H1 (cell line): ENCODE measurements around the gene LKAAEAR1.

Experiments used
- CHD1 ChIP-seq: IDR thresholded peaks from 2 replicates; pipeline ENCODE4 v1.6.1; 2012; ENCODE audit warnings: low read depth, low read length, improper control_type of control experiment
- JUND ChIP-seq: IDR thresholded peaks from 2 replicates; pipeline ENCODE4 v1.6.1; 2011; ENCODE audit warnings: mild to moderate bottlenecking, improper control_type of control experiment, low read length
- POLR2A ChIP-seq, 2 experiments: IDR thresholded peaks; 1 replicate in 1 of 2; 2 replicates in 1 of 2; pipeline ENCODE4 v1.6.1; 2011; ENCODE audit warnings: low read depth in 2 of 2, low read length in 2 of 2, mild to moderate bottlenecking in 2 of 2; ENCODE audit errors: control extremely low read depth in 1 of 2
- TF ChIP-seq, protein P1 (sequence below), 3 experiments: IDR thresholded peaks; 1 replicate in 2 of 3; 2 replicates in 1 of 3; pipeline versions ENCODE4 v1.5.1 to v1.6.1; 2011; ENCODE audit warnings: low read length in 3 of 3, mild to moderate bottlenecking in 3 of 3, inconsistent platforms in 2 of 3, low read depth in 1 of 3, moderate library complexity in 1 of 3; ENCODE audit not compliant: insufficient read depth in 1 of 3; ENCODE audit errors: control extremely low read depth in 1 of 3
- TF ChIP-seq, protein P2 (sequence below): IDR thresholded peaks from 2 replicates; pipeline ENCODE4 v1.6.1; 2012; ENCODE audit warnings: inconsistent platforms

- TF ChIP-seq JUND: no peak
- TF ChIP-seq, protein P1, sequence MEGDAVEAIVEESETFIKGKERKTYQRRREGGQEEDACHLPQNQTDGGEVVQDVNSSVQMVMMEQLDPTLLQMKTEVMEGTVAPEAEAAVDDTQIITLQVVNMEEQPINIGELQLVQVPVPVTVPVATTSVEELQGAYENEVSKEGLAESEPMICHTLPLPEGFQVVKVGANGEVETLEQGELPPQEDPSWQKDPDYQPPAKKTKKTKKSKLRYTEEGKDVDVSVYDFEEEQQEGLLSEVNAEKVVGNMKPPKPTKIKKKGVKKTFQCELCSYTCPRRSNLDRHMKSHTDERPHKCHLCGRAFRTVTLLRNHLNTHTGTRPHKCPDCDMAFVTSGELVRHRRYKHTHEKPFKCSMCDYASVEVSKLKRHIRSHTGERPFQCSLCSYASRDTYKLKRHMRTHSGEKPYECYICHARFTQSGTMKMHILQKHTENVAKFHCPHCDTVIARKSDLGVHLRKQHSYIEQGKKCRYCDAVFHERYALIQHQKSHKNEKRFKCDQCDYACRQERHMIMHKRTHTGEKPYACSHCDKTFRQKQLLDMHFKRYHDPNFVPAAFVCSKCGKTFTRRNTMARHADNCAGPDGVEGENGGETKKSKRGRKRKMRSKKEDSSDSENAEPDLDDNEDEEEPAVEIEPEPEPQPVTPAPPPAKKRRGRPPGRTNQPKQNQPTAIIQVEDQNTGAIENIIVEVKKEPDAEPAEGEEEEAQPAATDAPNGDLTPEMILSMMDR (IDR thresholded peaks at IDR 0.05; ENCODE audit: control extremely low read depth in 1 of 3, insufficient read depth in 1 of 3, low read depth in 1 of 3, low read length in 3 of 3): no peak
- TF ChIP-seq, protein P2, sequence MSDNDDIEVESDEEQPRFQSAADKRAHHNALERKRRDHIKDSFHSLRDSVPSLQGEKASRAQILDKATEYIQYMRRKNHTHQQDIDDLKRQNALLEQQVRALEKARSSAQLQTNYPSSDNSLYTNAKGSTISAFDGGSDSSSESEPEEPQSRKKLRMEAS: no peak
- TF ChIP-seq CHD1: no peak
- no peak for TF ChIP-seq POLR2A (IDR thresholded peaks at IDR 0.05; ENCODE audit: control extremely low read depth in 1 of 2, low read depth in 2 of 2, low read length in 2 of 2)
These were observed 1.3 kb downstream of the LKAAEAR1 start for GRCh38 chr20:64082820-64083377.
